GM19239 (cell line): ENCODE measurements around the gene RFX8.
"Not testable (repeated sequence)": the region's sequence is repeated elsewhere in the genome, so short reads cannot be mapped to it uniquely, and the experiment has no call there.

ENCODE experiments used
- DNase-seq: peaks from one replicate; pipeline ENCODE4 v3.0.0; 2011; ENCODE audit warnings: low spot score; ENCODE audit not compliant: insufficient read length
- FAIRE-seq: peaks from 2 replicates; lab custom pipeline; 2011; peaks lifted over from hg19 to GRCh38; lab: Jason Lieb, UNC

RFX8 gene

GRCh38 chr2:101450965-101451364 lies 23.9 kb downstream of the RFX8 start:
- DNase-seq (no peak), FAIRE-seq (no peak)

GRCh38 chr2:101446869-101447268 lies 28.0 kb downstream of the RFX8 start:
- no peak for FAIRE-seq
- DNase-seq: no peak

- no peak for DNase-seq
- no peak for FAIRE-seq
Measured at GRCh38 chr2:101442667-101443061, 32.2 kb downstream of the RFX8 start.

- no peak for FAIRE-seq
Measured at GRCh38 chr2:101442042-101442666, 32.8 kb downstream of the RFX8 start.

GRCh38 chr2:101440127-101440738 lies 34.7 kb downstream of the RFX8 start:
- no peak for FAIRE-seq
- DNase-seq: no peak

More at GRCh38 chr2:101442042-101442666, 32.8 kb downstream of the RFX8 start:
- DNase-seq: no peak

GRCh38 chr2:101439716-101440115 lies 35.2 kb downstream of the RFX8 start:
- FAIRE-seq: no peak
- DNase-seq: no peak

GRCh38 chr2:101438555-101438954 lies 36.4 kb downstream of the RFX8 start:
- not testable (repeated sequence) for DNase-seq, FAIRE-seq

- FAIRE-seq: no peak
- DNase-seq: no peak
Measured at GRCh38 chr2:101435001-101435862, 39.7 kb downstream of the RFX8 start.

GRCh38 chr2:101433465-101433864 lies 41.4 kb downstream of the RFX8 start:
- no peak for FAIRE-seq
- no peak for DNase-seq

- no peak for DNase-seq
- FAIRE-seq: no peak
Measured at GRCh38 chr2:101432411-101433181, 42.3 kb downstream of the RFX8 start.

GRCh38 chr2:101431486-101431885 lies 43.4 kb downstream of the RFX8 start:
- no peak for FAIRE-seq
- no peak for DNase-seq

GRCh38 chr2:101430156-101430555 lies 44.8 kb downstream of the RFX8 start:
- DNase-seq: no peak
- no peak for FAIRE-seq

GRCh38 chr2:101429453-101429852 lies 45.5 kb downstream of the RFX8 start:
- FAIRE-seq (no peak), DNase-seq (no peak)

- FAIRE-seq: no peak
Measured at GRCh38 chr2:101428422-101429176, 46.3 kb downstream of the RFX8 start.

GRCh38 chr2:101427743-101428142 lies 47.2 kb downstream of the RFX8 start:
- no peak for DNase-seq
- FAIRE-seq: no peak

More at GRCh38 chr2:101428422-101429176, 46.3 kb downstream of the RFX8 start:
- no peak for DNase-seq

- DNase-seq (no peak), FAIRE-seq (no peak)
Measured at GRCh38 chr2:101427240-101427639, 47.7 kb downstream of the RFX8 start.

GRCh38 chr2:101426822-101427221 lies 48.1 kb downstream of the RFX8 start:
- DNase-seq (no peak), FAIRE-seq (no peak)

GRCh38 chr2:101420623-101421022 lies 54.3 kb downstream of the RFX8 start:
- DNase-seq (no peak), FAIRE-seq (no peak)

GRCh38 chr2:101419096-101419663 lies 55.7 kb downstream of the RFX8 start:
- FAIRE-seq: no peak
- DNase-seq: peak; percentile 36
